ENCODE measurements around the gene ZNF407. TPM values are rescaled to one million over a fixed set of nuclear protein-coding genes. Genes with fewer than 3 reads are reported as not detected.

Gene ZNF407
- total and polyA plus RNA-seq, 4 donors, result 2.8 to 34.9 (median 9.5) TPM

- Histone ChIP-seq H3K36me3 (ENCODE audit: control insufficient read depth in 4 of 4, insufficient read depth in 4 of 4, low read length in 4 of 4) (peaks cover 0 to 1% (median 0%) of the 10 kb centered on the region in 4 donors), H3K27me3 (ENCODE audit: control insufficient read depth in 3 of 3, insufficient read depth in 3 of 3, low read length in 2 of 3) (no peaks in the 10 kb centered on the region), H3K9me3 (ENCODE audit: control insufficient read depth in 4 of 4, insufficient read depth in 3 of 4, low read length in 3 of 4) (no peaks in the 10 kb centered on the region), H3K4me3 (no peak overlapping the region), H3K4me1 (ENCODE audit: control insufficient read depth in 5 of 5, insufficient read depth in 5 of 5, low read length in 5 of 5) (peaks cover 0 to 10% (median 0%) of the 10 kb centered on the region in 5 donors), H3K9ac (ENCODE audit: insufficient read depth in 1 of 2, low read length in 2 of 2) (no peak overlapping the region), H3K27ac (ENCODE audit: low read depth in 1 of 2, low read length in 1 of 2) (no peak overlapping the region)
- ATAC-seq (ENCODE audit: insufficient read depth, low FRiP score) (no peak), DNase-seq (no peak)
- TF ChIP-seq, protein P1, sequence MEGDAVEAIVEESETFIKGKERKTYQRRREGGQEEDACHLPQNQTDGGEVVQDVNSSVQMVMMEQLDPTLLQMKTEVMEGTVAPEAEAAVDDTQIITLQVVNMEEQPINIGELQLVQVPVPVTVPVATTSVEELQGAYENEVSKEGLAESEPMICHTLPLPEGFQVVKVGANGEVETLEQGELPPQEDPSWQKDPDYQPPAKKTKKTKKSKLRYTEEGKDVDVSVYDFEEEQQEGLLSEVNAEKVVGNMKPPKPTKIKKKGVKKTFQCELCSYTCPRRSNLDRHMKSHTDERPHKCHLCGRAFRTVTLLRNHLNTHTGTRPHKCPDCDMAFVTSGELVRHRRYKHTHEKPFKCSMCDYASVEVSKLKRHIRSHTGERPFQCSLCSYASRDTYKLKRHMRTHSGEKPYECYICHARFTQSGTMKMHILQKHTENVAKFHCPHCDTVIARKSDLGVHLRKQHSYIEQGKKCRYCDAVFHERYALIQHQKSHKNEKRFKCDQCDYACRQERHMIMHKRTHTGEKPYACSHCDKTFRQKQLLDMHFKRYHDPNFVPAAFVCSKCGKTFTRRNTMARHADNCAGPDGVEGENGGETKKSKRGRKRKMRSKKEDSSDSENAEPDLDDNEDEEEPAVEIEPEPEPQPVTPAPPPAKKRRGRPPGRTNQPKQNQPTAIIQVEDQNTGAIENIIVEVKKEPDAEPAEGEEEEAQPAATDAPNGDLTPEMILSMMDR (IDR thresholded peaks at IDR 0.05; ENCODE audit: control extremely low read depth, extremely low read depth), result no peak
- 70 to 78% methylated on average over 6 of the region's 6 CpGs for WGBS, 2 donors
Observed at GRCh38 chr18:74804677-74805076, 207.0 kb downstream of the ZNF407 start.

DNA sequence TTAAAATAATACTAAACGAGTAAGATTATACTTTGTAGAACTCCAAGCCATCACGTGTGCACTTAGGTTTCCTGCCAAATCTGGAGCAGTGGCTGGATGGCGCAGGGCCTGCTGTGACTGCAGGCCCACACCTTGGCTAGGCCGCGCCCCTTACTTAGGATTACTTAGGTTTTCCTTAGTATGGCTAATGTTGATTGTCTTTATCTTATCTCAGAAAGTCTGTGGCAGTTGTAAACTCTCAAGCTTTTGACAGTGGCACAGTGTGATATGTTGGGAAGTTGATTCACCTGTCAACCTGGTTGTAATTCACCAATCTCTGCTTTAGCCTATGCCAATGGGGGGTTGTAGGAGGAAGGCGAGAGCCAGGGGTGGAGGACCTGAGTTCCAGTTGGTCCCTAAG lies 208.4 kb downstream of the ZNF407 start:
- Histone ChIP-seq H3K27ac (ENCODE audit: low read depth in 1 of 2, low read length in 1 of 2) (peak overlapping the region in 1 of 2 donors; percentile 84), H3K27me3 (ENCODE audit: control insufficient read depth in 3 of 3, insufficient read depth in 3 of 3, low read length in 2 of 3) (no peaks in the 10 kb centered on the region), H3K4me3 (no peak overlapping the region), H3K9ac (ENCODE audit: insufficient read depth in 1 of 2, low read length in 2 of 2) (no peak overlapping the region), H3K4me1 (ENCODE audit: control insufficient read depth in 5 of 5, insufficient read depth in 5 of 5, low read length in 5 of 5) (peaks cover 0 to 10% (median 0%) of the 10 kb centered on the region in 5 donors), H3K36me3 (ENCODE audit: control insufficient read depth in 4 of 4, insufficient read depth in 4 of 4, low read length in 4 of 4) (peaks cover 0 to 1% (median 0%) of the 10 kb centered on the region in 4 donors), H3K9me3 (ENCODE audit: control insufficient read depth in 4 of 4, insufficient read depth in 3 of 4, low read length in 3 of 4) (no peaks in the 10 kb centered on the region)
- DNase-seq (peak in 1 of 3 donors; percentile 18), ATAC-seq (ENCODE audit: insufficient read depth, low FRiP score) (peak; percentile 35)
- WGBS, 2 donors, result 78 to 93% methylated on average over 6 of the region's 6 CpGs
- TF ChIP-seq, protein P1 (IDR thresholded peaks at IDR 0.05; ENCODE audit: control extremely low read depth, extremely low read depth), result no peak

- Histone ChIP-seq H3K27me3 (ENCODE audit: control insufficient read depth in 3 of 3, insufficient read depth in 3 of 3, low read length in 2 of 3) (no peaks in the 10 kb centered on the region), H3K27ac (ENCODE audit: low read depth in 1 of 2, low read length in 1 of 2) (peak overlapping the region; percentile 64 to 85), H3K4me3 (no peak overlapping the region), H3K9me3 (ENCODE audit: control insufficient read depth in 4 of 4, insufficient read depth in 3 of 4, low read length in 3 of 4) (no peaks in the 10 kb centered on the region), H3K9ac (ENCODE audit: insufficient read depth in 1 of 2, low read length in 2 of 2) (no peak overlapping the region), H3K36me3 (ENCODE audit: control insufficient read depth in 4 of 4, insufficient read depth in 4 of 4, low read length in 4 of 4) (peaks cover 0 to 1% (median 0%) of the 10 kb centered on the region in 4 donors), H3K4me1 (ENCODE audit: control insufficient read depth in 5 of 5, insufficient read depth in 5 of 5, low read length in 5 of 5) (peaks cover 0 to 10% (median 0%) of the 10 kb centered on the region in 5 donors)
- TF ChIP-seq, protein P1 (IDR thresholded peaks at IDR 0.05; ENCODE audit: control extremely low read depth, extremely low read depth), result no peak
- DNase-seq, result peak in 1 of 3 donors; percentile 30
- 72 to 83% methylated on average over 7 of the region's 7 CpGs for WGBS, 2 donors
- peak; percentile 92 for ATAC-seq (ENCODE audit: insufficient read depth, low FRiP score)
Observed at GRCh38 chr18:74806700-74807416, 209.2 kb downstream of the ZNF407 start.
